Erythroblast (primary cell): ENCODE results near the gene ZNF516.

Experiments used
- GATA1 ChIP-seq: IDR thresholded peaks from 2 replicates; pipeline ENCODE4 v1.6.1; 2011; ENCODE audit warnings: low read depth, mild to moderate bottlenecking, control low read depth, low read length, moderate library complexity
- POLR2A ChIP-seq: IDR thresholded peaks from 2 replicates; pipeline ENCODE4 v1.6.1; 2011; ENCODE audit warnings: mild to moderate bottlenecking, low read length

- TF ChIP-seq POLR2A (no peak), GATA1 (no peak)
Observed at GRCh38 chr18:76397631-76398030, 97.4 kb downstream of the ZNF516 start.
